ENCODE measurements around the gene LHPP.

DNA sequence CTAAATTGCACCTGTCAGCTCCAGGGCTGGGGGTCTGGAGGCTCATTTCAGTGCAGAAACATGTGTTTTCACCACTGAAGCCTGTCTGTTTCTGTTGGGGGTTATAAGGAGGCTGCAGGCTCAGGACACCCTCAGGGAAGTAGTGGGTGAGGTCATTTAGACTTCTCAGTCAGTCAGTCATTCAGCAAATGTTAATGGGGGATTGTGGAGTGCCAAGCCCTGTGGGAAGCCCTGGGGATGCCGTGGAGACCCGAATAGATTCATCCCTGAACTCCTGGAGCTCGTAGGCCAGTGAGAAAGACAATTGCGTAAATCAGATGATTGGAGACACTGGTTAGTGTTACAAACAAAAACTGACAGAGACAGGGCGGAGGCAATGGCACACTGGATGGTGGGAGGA lies 19.2 kb downstream of the LHPP start:
- no peak for TF ChIP-seq POLR2A (IDR thresholded peaks at IDR 0.05)
- TF ChIP-seq, protein P1, sequence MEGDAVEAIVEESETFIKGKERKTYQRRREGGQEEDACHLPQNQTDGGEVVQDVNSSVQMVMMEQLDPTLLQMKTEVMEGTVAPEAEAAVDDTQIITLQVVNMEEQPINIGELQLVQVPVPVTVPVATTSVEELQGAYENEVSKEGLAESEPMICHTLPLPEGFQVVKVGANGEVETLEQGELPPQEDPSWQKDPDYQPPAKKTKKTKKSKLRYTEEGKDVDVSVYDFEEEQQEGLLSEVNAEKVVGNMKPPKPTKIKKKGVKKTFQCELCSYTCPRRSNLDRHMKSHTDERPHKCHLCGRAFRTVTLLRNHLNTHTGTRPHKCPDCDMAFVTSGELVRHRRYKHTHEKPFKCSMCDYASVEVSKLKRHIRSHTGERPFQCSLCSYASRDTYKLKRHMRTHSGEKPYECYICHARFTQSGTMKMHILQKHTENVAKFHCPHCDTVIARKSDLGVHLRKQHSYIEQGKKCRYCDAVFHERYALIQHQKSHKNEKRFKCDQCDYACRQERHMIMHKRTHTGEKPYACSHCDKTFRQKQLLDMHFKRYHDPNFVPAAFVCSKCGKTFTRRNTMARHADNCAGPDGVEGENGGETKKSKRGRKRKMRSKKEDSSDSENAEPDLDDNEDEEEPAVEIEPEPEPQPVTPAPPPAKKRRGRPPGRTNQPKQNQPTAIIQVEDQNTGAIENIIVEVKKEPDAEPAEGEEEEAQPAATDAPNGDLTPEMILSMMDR (IDR thresholded peaks at IDR 0.05), result no peak
